Transverse colon (tissue), 4 donors: ENCODE data around the gene UFSP2. TPM values are rescaled to one million over a fixed set of nuclear protein-coding genes. Genes with fewer than 3 reads are reported as not detected.

ENCODE experiments used
- DNase-seq: peaks from one replicate; pipeline ENCODE4 v3.0.0-alpha.2; 2019
- H3K27ac ChIP-seq, 4 donors: fragments of 200-600 bp; sonication (generic); 2 replicates each; pipeline ENCODE4 v1.5.1; 2016 to 2018; ENCODE audit warnings: inconsistent platforms in 4 of 4
- H3K27me3 ChIP-seq: fragments of 200-600 bp; sonication (generic); 2 replicates; pipeline ENCODE4 v1.5.1; 2017; ENCODE audit warnings: inconsistent platforms
- H3K36me3 ChIP-seq, 4 donors: fragments of 200-600 bp; sonication (generic); 2 replicates each; pipeline ENCODE4 v1.5.1; 2017 to 2019; ENCODE audit warnings: inconsistent platforms in 4 of 4
- H3K4me1 ChIP-seq, 4 donors: fragments of 200-600 bp; sonication (generic); 2 replicates each; pipeline ENCODE4 v1.5.1; 2017 to 2020; ENCODE audit warnings: inconsistent platforms in 4 of 4
- H3K4me3 ChIP-seq, 4 donors: fragments of 200-600 bp; sonication (generic); 1 replicate in 1 of 4; 2 replicates in 3 of 4; pipeline versions ENCODE4 v1.5.1 to v1.6.1; 2017 to 2019; ENCODE audit warnings: inconsistent platforms in 4 of 4
- H3K9me3 ChIP-seq, 2 donors: fragments of 200-600 bp; sonication (generic); 2 replicates each; pipeline ENCODE4 v1.5.1; 2017 to 2019; ENCODE audit warnings: inconsistent platforms in 2 of 2
- CTCF ChIP-seq, 5 experiments: fragments of 200-600 bp in 3 of 5; fragments of 450-650 bp in 2 of 5; sonication (generic) in 3 of 5; IDR thresholded peaks; 1 replicate in 2 of 5; 2 replicates in 3 of 5; pipeline ENCODE4 v1.5.1; 2016 to 2017; ENCODE audit warnings: antibody characterized with exemption in 5 of 5, inconsistent platforms in 3 of 5, mild to moderate bottlenecking in 2 of 5, moderate library complexity in 1 of 5
- EP300 ChIP-seq: sonication (generic); formaldehyde crosslinking; IDR thresholded peaks from one replicate; pipeline ENCODE4 v1.6.1; 2017; ENCODE audit warnings: antibody characterized with exemption, low read depth
- POLR2A ChIP-seq: fragments of 450-650 bp; IDR thresholded peaks from one replicate; pipeline ENCODE4 v1.6.1; 2016; ENCODE audit warnings: antibody characterized with exemption, mild to moderate bottlenecking, moderate library complexity
- POLR2AphosphoS5 ChIP-seq, 3 donors: sonication (generic); formaldehyde crosslinking; IDR thresholded peaks; one replicate each; pipeline ENCODE4 v1.6.1; 2016; ENCODE audit warnings: antibody characterized with exemption in 3 of 3
- WGBS, 2 donors: methylation state at CpG; one replicate each; pipeline ENCODE4 v1.1.5; 2018; ENCODE audit warnings: low coverage in 1 of 2; 5-methylcytosine and 5-hydroxymethylcytosine counted together
- in situ Hi-C, 4 donors: fragments of 200-750 bp; cut with MboI; loops; one replicate each; pipeline versions ENCODE4 v1.15.0 to v1.15.1; 2017; ENCODE audit warnings: low sequenced_read_pairs in 3 of 4, low pct_ligation_motif_present in 1 of 4, low pct_unique_long_range_greater_than_20kb in 1 of 4
- intact Hi-C: fragments of 100-400 bp; cut with DNase I; formaldehyde crosslinking; loops from one replicate; pipeline ENCODE4 v1.15.1; 2023; ENCODE audit warnings: low total_unique reads
- total RNA-seq, 4 donors: library from RNA; depleted of rRNA; stranded (reverse); fragments of >200 nt; gene quantifications; one replicate each; pipeline ENCODE4 v1.1.0, GENCODE V29; 2016

The UFSP2 gene
- total RNA-seq, 4 donors from 2014 or later = 5.2 to 48.4 (median 21.5) TPM

- WGBS, 2 donors = 96% methylated on average over 12 of the region's 12 CpGs; no CpG with 5 or more reads in 1 of the 2 donors
- no peak overlapping the region for H3K4me3 ChIP-seq
- DNase-seq = no peak
- no peaks in the 10 kb centered on the region for H3K9me3 ChIP-seq
- in situ Hi-C loops = no loop called here
- intact Hi-C loops = no loop called here
- TF ChIP-seq CTCF (IDR thresholded peaks at IDR 0.05) = no peak
- TF ChIP-seq POLR2AphosphoS5 (IDR thresholded peaks at IDR 0.05) = no peak
- no peak for TF ChIP-seq POLR2A
- no peak for TF ChIP-seq EP300
- no peaks in the 10 kb centered on the region for H3K36me3 ChIP-seq
- H3K4me1 ChIP-seq = peaks cover 0 to 10% (median 7%) of the 10 kb centered on the region in 4 donors
- no peaks in the 10 kb centered on the region for H3K27me3 ChIP-seq
- no peak overlapping the region for H3K27ac ChIP-seq
Observed at GRCh38 chr4:185387957-185388356, 37.8 kb downstream of the UFSP2 start.

- in situ Hi-C loops = no loop called here
- no peak overlapping the region for H3K27ac ChIP-seq
- no peaks in the 10 kb centered on the region for H3K27me3 ChIP-seq
- no peaks in the 10 kb centered on the region for H3K9me3 ChIP-seq
- peaks cover 0 to 10% (median 7%) of the 10 kb centered on the region in 4 donors for H3K4me1 ChIP-seq
- 0 to 25% methylated on average over 5 to 10 of the region's 10 CpGs for WGBS, 2 donors
- no peak for DNase-seq
- no peaks in the 10 kb centered on the region for H3K36me3 ChIP-seq
- no peak for TF ChIP-seq EP300
- TF ChIP-seq POLR2AphosphoS5 (IDR thresholded peaks at IDR 0.05) = no peak
- no peak for TF ChIP-seq POLR2A
- TF ChIP-seq CTCF (IDR thresholded peaks at IDR 0.05) = no peak
- no peak overlapping the region for H3K4me3 ChIP-seq
- intact Hi-C loops = no loop called here
Observed at GRCh38 chr4:185384930-185385331, 40.8 kb downstream of the UFSP2 start.

- in situ Hi-C loops (no loop called here), intact Hi-C loops (no loop called here)
- no peaks in the 10 kb centered on the region for H3K9me3 ChIP-seq
- no peaks in the 10 kb centered on the region for H3K36me3 ChIP-seq
- peak overlapping the region in 1 of 4 donors; percentile 14 for H3K27ac ChIP-seq
- H3K4me3 ChIP-seq = no peak overlapping the region
- no peaks in the 10 kb centered on the region for H3K27me3 ChIP-seq
- H3K4me1 ChIP-seq = peaks cover 0 to 10% (median 7%) of the 10 kb centered on the region in 4 donors
- no peak for DNase-seq
- TF ChIP-seq POLR2AphosphoS5 (IDR thresholded peaks at IDR 0.05) = no peak
- TF ChIP-seq POLR2A = no peak
- no peak for TF ChIP-seq EP300
- TF ChIP-seq CTCF (IDR thresholded peaks at IDR 0.05) = no peak
- WGBS, 2 donors = 90 to 91% methylated on average over 1 to 2 of the region's 2 CpGs
Observed at GRCh38 chr4:185384061-185384460, 41.7 kb downstream of the UFSP2 start.

- no peaks in the 10 kb centered on the region for H3K27me3 ChIP-seq
- WGBS, 2 donors = 53% methylated on average over 4 of the region's 4 CpGs; no CpG with 5 or more reads in 1 of the 2 donors
- in situ Hi-C loops (no loop called here), intact Hi-C loops (no loop called here)
- H3K36me3 ChIP-seq = no peaks in the 10 kb centered on the region
- peak overlapping the region in 1 of 4 donors; percentile 14 for H3K27ac ChIP-seq
- TF ChIP-seq POLR2AphosphoS5 (IDR thresholded peaks at IDR 0.05) (peak in 1 of 3 donors; percentile 12), CTCF (IDR thresholded peaks at IDR 0.05) (no peak), EP300 (no peak)
- peaks cover 0 to 10% (median 7%) of the 10 kb centered on the region in 4 donors for H3K4me1 ChIP-seq
- H3K4me3 ChIP-seq = no peak overlapping the region
- H3K9me3 ChIP-seq = no peaks in the 10 kb centered on the region
- peak; percentile 34 for DNase-seq
Observed at GRCh38 chr4:185383451-185383850, 42.3 kb downstream of the UFSP2 start.
